ENCODE measurements around the gene C5AR1. TPM values are rescaled to one million over a fixed set of nuclear protein-coding genes. Genes with fewer than 3 reads are reported as not detected.

C5AR1 gene
- total and polyA plus RNA-seq, 9 of the 15 experiments (the other 6 are each of a cell fraction or from before 2014, with no cell fraction given) = 0.06 to 1.6 (median 0.28) TPM; not detected in 3

- Histone ChIP-seq H2AFZ (ENCODE audit: low read depth, low read length) (no peak overlapping the region), H3K9me3 (replicated peaks; ENCODE audit: control insufficient read depth, insufficient read depth, low read depth, low read length) (no peaks in the 10 kb centered on the region)
- TF ChIP-seq TFAP4 (CRISPR knock-in tag; IDR thresholded peaks at IDR 0.05; ENCODE audit: borderline replicate concordance) (0 out of 2 replicates have a peak, but pooled peaks have one; percentile 8), ZNF592 (IDR thresholded peaks at IDR 0.05) (0 out of 2 replicates have a peak, but pooled peaks have one; percentile 32), GATA2 (CRISPR knock-in tag; IDR thresholded peaks at IDR 0.05) (no peak), ARID1B (IDR thresholded peaks at IDR 0.05) (peak; percentile 33; the same call in 1 of the 2 replicates), TFE3 (CRISPR knock-in tag; IDR thresholded peaks at IDR 0.05) (no peak), SOX6 (IDR thresholded peaks at IDR 0.05) (peak; percentile 44; the same call in 1 of the 2 replicates), POLR2A (conservative IDR thresholded peaks at IDR 0.05) (0 out of 2 replicates have a peak, but pooled peaks have one; percentile 27), SAP30 (IDR thresholded peaks at IDR 0.05; ENCODE audit: borderline replicate concordance, insufficient read depth, low read depth, low read length, poor library complexity, severe bottlenecking) (peak; percentile 9)
These were observed 33.7 kb upstream of the C5AR1 start for GRCh38 chr19:47275791-47276461.

More at GRCh38 chr19:47275791-47276461, 33.7 kb upstream of the C5AR1 start:
- Histone ChIP-seq H3K27me3 (ENCODE audit: control insufficient read depth in 2 of 2, insufficient read depth in 2 of 2, low read length in 2 of 2) (no peaks in the 10 kb centered on the region), H4K20me1 (replicated peaks; ENCODE audit: control insufficient read depth, insufficient read depth, low read length) (no peaks in the 10 kb centered on the region), H3K9ac (ENCODE audit: insufficient read depth in 1 of 2, low read depth in 2 of 2, low read length in 2 of 2) (peak overlapping the region; percentile 54 to 95), H3K27ac (ENCODE audit: extremely low read depth, low read depth, low read length) (peak overlapping the region; percentile 78), H3K9me1 (ENCODE audit: control insufficient read depth, insufficient read depth, low read length) (no peaks in the 10 kb centered on the region), H3K4me1 (replicated peaks in 1 of 2; ENCODE audit: control insufficient read depth in 2 of 2, insufficient read depth in 2 of 2, low read length in 2 of 2) (peaks cover 35 to 72% of the 10 kb centered on the region in 2 experiments), H3K36me3 (ENCODE audit: control insufficient read depth, insufficient read depth, low read length) (peaks cover 16% of the 10 kb centered on the region; the same call in 1 of the 3 replicates), H3K79me2 (ENCODE audit: control insufficient read depth, insufficient read depth, low read length) (peaks cover 20% of the 10 kb centered on the region), H3K4me3 (peak overlapping the region; percentile 60), H3K4me2 (ENCODE audit: insufficient read depth, low read length) (peak overlapping the region; percentile 80)
- CTCF ChIA-PET (ENCODE audit: low intra/inter-chr PET ratio) = no interaction called here
- WGBS (ENCODE audit: insufficient coverage, low coverage, missing lambda C conversion rate) = 28% methylated on average over 12 of the region's 13 CpGs
- no peak for ATAC-seq
- FAIRE-seq = peak; percentile 55
- POLR2A ChIA-PET = interaction anchor here (0.7 to 3.2 kb wide), 15 partner anchors 10 to 431 kb away, joined by 3 to 25 read pairs (median 3); partner anchors contain the start of gene CCDC9
- intact Hi-C loops (cut with micrococcal nuclease) (no loop called here), in situ Hi-C loops (cut with MboI) (no loop called here)
- DNase-seq (ENCODE audit: extremely low read depth in 1 of 4, low spot score in 3 of 4) = peak in 1 of 4 experiments; percentile 74
- TSS peak; percentile 37 for BruUV-seq (replicated peaks)

All from K562 (cell line).